Activated T-cell treated with anti-CD3 and anti-CD28 coated beads for 1 hour (primary cell): ENCODE results near the gene RAB21.
A peak's percentile ranks its signal among the peaks of the same experiment; 100 is the strongest.

Experiments
- DNase-seq: peaks from one replicate; pipeline ENCODE4 v3.0.0-alpha.2; 2020; ENCODE audit warnings: low read depth

Gene RAB21

DNA sequence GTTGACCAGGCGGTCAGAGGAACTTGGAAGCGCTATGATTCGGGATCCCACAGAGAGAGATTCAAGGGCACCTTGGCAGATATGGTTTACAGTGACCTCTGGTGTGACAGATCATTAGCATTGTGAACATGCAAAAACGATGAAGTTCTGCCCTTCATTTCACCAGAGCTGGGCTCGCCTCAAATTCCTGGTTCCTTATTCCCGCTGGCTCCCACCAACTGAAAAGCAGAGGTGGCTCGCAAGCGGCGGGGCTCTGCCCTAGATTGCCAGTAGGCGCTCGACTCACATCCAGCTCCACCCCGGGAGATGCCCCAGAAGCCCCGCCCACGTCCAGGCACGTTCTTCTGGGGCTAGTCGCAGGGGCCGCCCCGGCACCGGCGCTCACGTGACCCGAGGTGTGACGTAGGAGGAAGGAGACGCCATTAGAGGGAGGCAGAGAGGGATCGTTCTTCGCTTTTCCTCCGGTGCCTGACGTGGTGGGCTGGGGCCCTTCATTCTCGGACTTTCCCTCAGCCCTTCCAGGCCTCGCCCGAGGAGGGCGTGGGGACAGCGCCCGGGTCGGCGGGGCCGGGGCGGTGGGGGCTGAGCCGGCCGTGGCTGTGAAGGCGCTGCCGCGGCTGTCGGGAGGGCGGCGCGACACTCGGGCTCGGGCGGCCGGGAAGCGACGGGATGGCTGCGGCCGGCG is at the start of gene RAB21:
Gene RAB21, plus strand, starts transcription at position 403 of the 685 bp plus-strand sequence. Its CDS starts 267 bp downstream, at position 670.
- DNase-seq, result peak; percentile 98

DNA sequence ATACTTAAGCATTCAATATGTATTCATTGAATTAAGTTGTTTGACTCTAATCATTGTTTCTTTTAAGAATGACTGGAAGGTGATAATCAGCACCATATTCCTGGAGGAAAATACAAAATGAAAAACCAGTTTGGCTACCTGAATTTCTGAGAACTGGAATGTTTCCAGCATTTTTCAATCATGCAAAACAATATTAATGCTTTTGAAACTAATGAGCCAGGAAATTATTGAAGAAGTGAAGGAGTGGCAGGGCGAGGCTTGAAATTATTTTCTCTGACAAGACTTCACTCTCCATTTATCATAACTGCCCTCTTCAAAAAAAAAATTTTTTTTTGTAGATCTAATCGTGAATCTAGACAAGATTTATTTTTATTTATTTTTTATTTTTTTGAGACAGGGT is 49.7 kb upstream of the RAB21 start:
- DNase-seq, result no peak

- no peak for DNase-seq
Measured at GRCh38 chr12:71708658-71709057, 46.0 kb upstream of the RAB21 start.

DNA sequence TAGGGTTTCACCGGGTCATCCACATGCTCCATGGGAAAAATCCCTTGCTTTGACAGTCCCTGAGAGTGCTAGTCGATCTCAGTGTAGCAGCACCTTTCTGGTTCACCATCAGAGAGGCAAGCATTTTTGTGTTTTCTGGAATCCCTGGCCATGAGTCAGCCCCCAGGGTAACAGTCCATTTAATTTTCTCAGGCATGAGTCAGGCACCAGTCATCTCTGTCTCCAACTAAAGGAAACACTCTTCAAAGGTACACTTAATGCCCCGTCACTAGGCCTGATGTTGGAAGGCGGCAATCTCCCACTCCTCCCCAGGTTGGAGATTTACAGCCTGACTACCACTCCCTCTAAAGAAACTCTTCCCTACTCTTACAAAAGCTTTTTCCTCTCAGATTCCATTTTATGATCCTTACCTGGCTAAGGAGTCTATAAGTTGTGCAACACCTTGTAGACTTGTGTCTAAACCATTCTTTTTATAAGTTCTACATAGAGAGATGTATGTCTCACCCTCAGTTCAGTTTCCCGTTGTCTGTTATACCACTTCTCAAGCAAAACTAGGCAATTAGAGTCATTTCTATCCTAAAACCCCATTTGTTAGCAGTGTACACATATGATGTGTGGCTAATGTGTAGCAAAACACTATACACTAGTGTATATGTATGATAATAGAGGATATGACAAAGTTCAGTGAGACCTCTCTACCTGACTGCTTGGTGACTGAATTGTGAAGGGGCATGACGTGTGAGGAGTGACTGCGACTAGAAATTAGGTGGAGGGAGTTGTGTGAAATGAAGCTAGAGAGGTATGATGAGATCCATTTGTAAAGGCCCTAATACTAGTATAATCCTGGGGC is 44.2 kb upstream of the RAB21 start:
- no peak for DNase-seq

DNA sequence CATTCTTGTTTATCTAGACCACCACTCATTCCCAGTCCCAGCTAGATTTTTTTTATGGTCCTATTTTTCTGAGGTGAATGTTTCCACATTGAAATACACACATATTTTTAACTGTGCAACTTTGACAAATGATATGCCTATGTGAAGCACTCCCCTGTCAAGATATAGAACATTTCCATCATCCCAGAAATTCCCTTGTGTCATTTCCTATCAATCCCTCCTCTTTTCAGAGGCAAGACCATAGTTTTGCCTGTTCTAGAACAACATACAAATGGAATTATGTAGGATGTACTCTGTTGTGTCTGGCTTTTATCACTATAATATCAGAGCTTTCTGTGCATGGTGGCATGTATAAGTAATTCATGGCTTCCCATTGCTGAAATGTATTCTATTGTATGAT is 36.1 kb upstream of the RAB21 start:
- no peak for DNase-seq

DNA sequence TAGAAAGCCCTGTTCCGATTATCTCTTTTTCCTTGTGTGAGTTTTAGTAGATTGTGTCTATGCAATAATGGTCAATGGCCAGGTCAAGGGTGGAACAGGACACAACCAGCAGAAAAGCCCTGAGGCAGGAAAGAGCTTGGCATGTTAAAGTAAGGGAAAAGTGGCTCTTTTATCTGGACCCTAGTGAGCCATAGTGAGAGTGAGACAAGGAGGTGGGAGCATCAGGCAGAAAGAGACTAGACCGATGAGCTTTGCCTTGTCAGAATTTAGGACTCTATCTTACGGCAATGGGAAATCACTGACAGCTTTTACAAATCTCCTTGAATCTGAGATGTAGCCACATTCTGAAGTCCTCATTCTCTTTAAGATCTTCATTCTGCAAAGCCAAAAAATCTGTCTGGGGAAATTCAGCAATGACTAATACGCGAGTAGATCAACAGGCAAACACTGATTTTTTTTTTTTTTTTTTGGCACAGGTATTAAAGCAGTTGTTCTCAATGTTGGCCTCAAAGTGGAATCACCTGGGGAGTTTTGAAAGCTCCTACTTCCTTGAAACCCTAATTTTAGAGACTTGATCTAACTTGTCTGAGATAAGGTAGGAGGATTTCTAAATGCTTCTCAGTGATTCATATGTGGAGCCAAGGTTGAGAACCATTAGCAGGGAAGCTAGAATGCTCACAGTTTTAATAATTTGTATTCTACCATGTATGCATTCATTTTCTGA is 34.9 kb upstream of the RAB21 start:
- no peak for DNase-seq

DNA sequence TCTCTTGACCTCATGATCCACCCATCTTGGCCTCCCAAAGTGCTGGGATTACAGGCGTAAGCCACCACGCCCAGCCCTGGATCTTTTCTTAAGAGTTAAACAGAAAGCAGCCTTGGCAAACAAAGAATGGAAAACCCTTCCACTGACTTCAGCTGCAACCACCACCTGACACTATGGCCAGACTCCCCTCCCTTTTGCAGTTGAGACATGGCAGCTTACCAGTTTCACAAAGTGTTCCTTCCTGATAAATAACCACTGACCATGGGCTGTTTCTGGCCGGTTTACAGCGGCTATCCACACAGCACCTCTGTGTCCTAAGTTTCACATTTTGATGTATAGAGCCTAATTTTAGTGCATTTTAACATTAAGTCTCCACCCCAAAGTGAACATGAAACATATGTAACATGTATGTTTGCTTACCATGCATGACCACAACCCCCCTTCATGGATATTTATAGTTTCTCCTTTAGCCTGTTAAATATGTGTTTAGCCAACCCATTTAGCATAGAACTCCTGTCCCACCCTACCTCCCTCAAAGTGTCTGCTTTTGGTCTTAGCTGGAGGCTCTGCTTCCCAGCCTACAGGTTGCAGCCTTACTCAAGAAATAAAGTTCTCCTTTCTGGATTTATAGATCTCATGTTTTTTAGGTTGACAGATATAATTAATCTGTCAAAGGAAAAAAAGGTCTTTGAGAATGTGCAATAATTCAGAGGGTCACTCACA is 32.7 kb upstream of the RAB21 start:
- no peak for DNase-seq

- no peak for DNase-seq
Measured at GRCh38 chr12:71725011-71725410, 29.7 kb upstream of the RAB21 start.

GRCh38 chr12:71726548-71726947 is 28.1 kb upstream of the RAB21 start:
- no peak for DNase-seq

DNA sequence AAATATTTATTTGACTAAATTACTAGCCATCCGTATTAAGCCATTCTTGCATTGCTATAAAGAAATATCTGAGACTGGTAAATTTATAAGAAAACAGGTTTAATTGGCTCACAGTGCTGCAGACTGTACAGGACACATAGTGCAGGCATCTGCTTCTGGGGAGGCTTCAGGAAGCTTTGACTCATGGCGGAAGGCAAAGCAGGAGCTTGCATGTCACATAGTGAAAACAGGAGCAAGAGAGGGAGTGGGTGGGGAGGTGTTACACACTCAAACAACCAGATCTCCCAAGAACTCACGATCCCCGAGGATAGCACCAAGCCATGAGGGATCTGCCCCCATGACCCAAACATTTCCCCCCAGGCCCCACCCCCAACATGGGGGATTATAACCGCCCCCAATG is 26.7 kb upstream of the RAB21 start:
- DNase-seq, result no peak

DNA sequence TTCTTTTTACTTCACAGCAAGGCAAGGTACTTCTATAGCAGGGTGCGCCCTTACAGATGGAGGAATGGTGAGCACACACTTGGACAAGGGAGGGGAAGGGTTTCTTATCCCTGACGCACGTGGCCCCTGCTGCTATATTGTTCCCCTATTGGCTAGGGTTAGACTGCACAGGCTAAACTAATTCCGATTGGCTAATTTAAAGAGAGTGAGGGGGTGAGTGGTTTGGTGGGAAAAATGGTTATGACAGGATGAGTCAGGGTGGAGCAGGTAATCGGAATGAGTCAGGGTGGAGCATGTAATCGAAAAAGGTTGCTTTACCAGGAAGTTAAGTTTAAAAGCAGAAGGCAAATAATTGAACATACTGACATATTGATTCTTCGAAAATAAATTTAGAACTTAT is 23.7 kb upstream of the RAB21 start:
- DNase-seq, result no peak

- DNase-seq, result no peak
Measured at GRCh38 chr12:71731439-71732356, 23.0 kb upstream of the RAB21 start.

GRCh38 chr12:71732357-71732712 is 22.3 kb upstream of the RAB21 start:
- DNase-seq, result no peak

GRCh38 chr12:71737197-71737596 is 17.5 kb upstream of the RAB21 start:
- no peak for DNase-seq

GRCh38 chr12:71742998-71743397 is 11.7 kb upstream of the RAB21 start:
- no peak for DNase-seq

GRCh38 chr12:71744522-71745300 is 10.0 kb upstream of the RAB21 start:
- DNase-seq, result no peak

DNA sequence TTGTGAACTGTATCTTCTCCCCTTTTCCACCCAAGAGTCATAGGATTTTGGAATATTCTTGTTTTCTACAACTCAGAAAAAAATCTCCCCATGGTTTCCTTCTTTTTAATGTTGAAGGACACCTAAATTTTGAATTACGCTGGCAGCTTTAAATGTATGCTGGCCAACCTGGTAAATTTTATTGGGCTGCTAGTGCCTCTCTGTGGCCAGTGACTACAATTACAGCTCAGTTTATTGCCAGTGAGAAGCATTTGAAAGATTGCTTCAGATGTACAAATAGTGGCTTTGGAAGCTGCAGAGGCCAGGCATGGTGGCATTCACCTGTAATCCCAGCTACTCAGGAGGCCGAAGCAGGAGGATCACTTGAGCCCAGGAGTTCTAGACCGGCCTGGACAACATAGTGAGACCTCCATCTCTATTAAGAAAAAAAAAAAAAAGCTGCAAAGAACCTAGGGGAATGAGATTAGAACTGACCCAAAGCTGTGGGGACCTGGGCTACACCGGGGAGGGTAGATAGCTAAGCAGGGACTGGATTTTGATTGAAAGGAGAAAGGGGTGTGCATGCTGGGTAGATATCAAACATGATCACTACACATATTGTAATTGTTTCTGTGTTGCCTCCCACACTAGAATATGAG is 7.6 kb upstream of the RAB21 start:
- peak; percentile 26 for DNase-seq

DNA sequence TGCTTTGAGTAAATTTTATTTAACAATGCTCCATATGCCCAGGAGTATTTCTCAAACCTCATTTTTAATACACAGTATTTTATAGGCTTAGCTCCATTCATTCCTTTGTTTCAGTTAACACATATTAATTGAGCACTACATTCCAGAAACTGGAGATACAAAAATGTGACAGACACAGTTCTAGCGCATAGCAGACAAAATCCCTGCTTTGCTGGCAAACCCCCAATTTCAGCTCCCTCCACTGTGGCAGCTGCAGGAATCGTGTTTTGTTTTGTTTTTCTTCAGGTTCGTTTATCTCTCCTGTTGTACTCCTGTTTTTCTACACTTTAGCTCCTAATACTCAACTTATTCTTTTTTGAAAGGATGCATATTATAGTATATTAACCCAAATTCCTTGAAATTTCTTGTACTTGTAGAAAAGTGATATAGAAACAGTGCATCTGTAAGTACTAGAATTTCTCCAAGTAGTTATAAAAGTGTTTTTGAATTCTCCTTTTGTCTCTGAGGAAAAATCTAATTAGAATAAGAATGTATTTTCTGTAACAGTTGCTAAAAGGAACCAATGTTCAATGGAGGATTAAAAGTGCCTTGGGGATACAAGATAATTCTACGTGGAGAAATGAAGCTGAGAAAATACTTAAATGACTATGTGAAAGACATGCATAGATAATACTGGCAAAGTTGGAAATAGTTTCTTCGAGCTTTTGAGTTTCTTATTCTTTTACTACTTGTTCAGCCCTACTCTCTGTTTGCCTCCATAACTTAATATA is 6.4 kb upstream of the RAB21 start:
- DNase-seq, result no peak

DNA sequence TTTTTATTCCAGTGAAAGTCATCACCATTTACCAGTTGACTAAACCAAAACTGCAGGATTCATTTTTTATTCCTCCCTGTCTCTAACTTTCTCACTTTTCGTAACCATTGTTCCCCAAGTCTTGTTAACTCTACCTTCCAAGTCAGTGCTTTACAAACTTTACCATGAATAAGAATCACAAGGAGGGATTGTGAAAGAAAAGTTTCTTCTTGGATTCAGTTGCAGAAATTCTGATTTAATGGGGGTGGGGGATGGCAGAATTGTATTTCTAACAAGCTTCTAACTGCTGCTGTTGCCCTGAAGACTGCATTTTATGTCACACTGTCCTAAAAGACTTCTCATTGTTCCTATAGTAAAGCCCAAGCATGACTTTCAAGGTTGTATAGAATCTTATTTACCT is 5.0 kb upstream of the RAB21 start:
- no peak for DNase-seq
